Right renal cortex interstitium (tissue), 3 donors: Measurements from ENCODE around the gene CORO2B. TPM values are rescaled to one million over a fixed set of nuclear protein-coding genes. Genes with fewer than 3 reads are reported as not detected.

Experiments
- DNase-seq, 3 donors: peaks; one replicate each; pipeline ENCODE4 v3.0.0-alpha.2; 2013; ENCODE audit warnings: low read depth in 3 of 3, low spot score in 2 of 3
- polyA plus RNA-seq, 3 donors: library from polyadenylated mRNA; unstranded; fragments of 120-200 nt; gene quantifications; one replicate each; pipeline ENCODE4 v1.2.1, GENCODE V29; 2013; ENCODE audit not compliant: insufficient read length in 3 of 3

The CORO2B gene
- polyA plus RNA-seq, 3 donors = 20.4 to 23.5 (median 23.5) TPM

- peak in 2 of 3 donors; percentile 57 to 61 for DNase-seq
Observed at GRCh38 chr15:68553994-68554720, 24.6 kb upstream of the CORO2B start.

- no peak for DNase-seq
Observed at GRCh38 chr15:68554721-68555678, 23.8 kb upstream of the CORO2B start.

- DNase-seq = no peak
Observed at GRCh38 chr15:68555679-68556037, 23.1 kb upstream of the CORO2B start.

- DNase-seq = no peak
Observed at GRCh38 chr15:68556139-68556990, 22.4 kb upstream of the CORO2B start.

- no peak for DNase-seq
Observed at GRCh38 chr15:68557469-68558317, 21.1 kb upstream of the CORO2B start.

GRCh38 chr15:68558318-68559305 is 20.2 kb upstream of the CORO2B start:
- DNase-seq = peak in 1 of 3 donors; percentile 4

GRCh38 chr15:68559345-68560310 is 19.2 kb upstream of the CORO2B start:
- peak; percentile 64 to 77 (median 75) for DNase-seq

- no peak for DNase-seq
Observed at GRCh38 chr15:68560501-68561113, 18.2 kb upstream of the CORO2B start.

GRCh38 chr15:68561171-68561900 is 17.5 kb upstream of the CORO2B start:
- DNase-seq = no peak

GRCh38 chr15:68561901-68562300 is 16.9 kb upstream of the CORO2B start:
- DNase-seq = no peak

GRCh38 chr15:68564173-68564572 is 14.6 kb upstream of the CORO2B start:
- DNase-seq = no peak

GRCh38 chr15:68565234-68565633 is 13.6 kb upstream of the CORO2B start:
- DNase-seq = no peak

- DNase-seq = no peak
Observed at GRCh38 chr15:68565726-68566125, 13.1 kb upstream of the CORO2B start.

GRCh38 chr15:68566377-68566954 is 12.3 kb upstream of the CORO2B start:
- no peak for DNase-seq

GRCh38 chr15:68567345-68567744 is 11.4 kb upstream of the CORO2B start:
- no peak for DNase-seq

- DNase-seq = no peak
Observed at GRCh38 chr15:68570974-68571373, 7.8 kb upstream of the CORO2B start.
